Spleen (tissue), 11 donors: ENCODE measurements around the gene SCN10A. TPM values are rescaled to one million over a fixed set of nuclear protein-coding genes. Genes with fewer than 3 reads are reported as not detected.

Experiments used
- DNase-seq: peaks from one replicate; pipeline ENCODE4 v3.0.0-alpha.2; 2020
- H3K27ac ChIP-seq, 8 donors: fragments of 200-600 bp; sonication (generic) in 7 of 8; 1 replicate in 4 of 8; 2 replicates in 4 of 8; pipeline versions ENCODE4 v1.5.0 to v1.8.0; 2016 to 2021; ENCODE audit warnings: inconsistent platforms in 4 of 8, mild to moderate bottlenecking in 4 of 8, moderate library complexity in 1 of 8
- H3K27me3 ChIP-seq, 7 donors: fragments of 200-600 bp; sonication (generic) in 6 of 7; replicated peaks in 1 of 7; 1 replicate in 4 of 7; 2 replicates in 3 of 7; pipeline versions ENCODE4 v1.5.0 to v1.8.0; 2016 to 2021; ENCODE audit warnings: inconsistent platforms in 3 of 7, mild to moderate bottlenecking in 1 of 7
- H3K36me3 ChIP-seq, 6 donors: fragments of 200-600 bp; sonication (generic) in 5 of 6; 1 replicate in 4 of 6; 2 replicates in 2 of 6; pipeline versions ENCODE4 v1.5.0 to v1.8.0; 2016 to 2021; ENCODE audit warnings: inconsistent platforms in 2 of 6
- H3K4me1 ChIP-seq, 6 donors: fragments of 200-600 bp; sonication (generic) in 5 of 6; 1 replicate in 3 of 6; 2 replicates in 3 of 6; pipeline versions ENCODE4 v1.5.0 to v1.8.0; 2016 to 2021; ENCODE audit warnings: inconsistent platforms in 3 of 6
- H3K4me3 ChIP-seq, 8 donors: fragments of 200-600 bp; sonication (generic) in 7 of 8; 1 replicate in 4 of 8; 2 replicates in 4 of 8; pipeline versions ENCODE4 v1.5.0 to v1.8.0; 2016 to 2021; ENCODE audit warnings: inconsistent platforms in 4 of 8, mild to moderate bottlenecking in 4 of 8, moderate library complexity in 2 of 8
- H3K9me3 ChIP-seq, 8 donors: fragments of 200-600 bp; sonication (generic) in 7 of 8; 1 replicate in 4 of 8; 2 replicates in 4 of 8; pipeline versions ENCODE4 v1.5.0 to v1.8.0; 2016 to 2021; ENCODE audit warnings: inconsistent platforms in 4 of 8
- CTCF ChIP-seq, 11 experiments: fragments of 200-600 bp in 7 of 11; fragments of 450-650 bp in 4 of 11; sonication (generic) in 4 of 11; IDR thresholded peaks in 8 of 11; conservative IDR thresholded peaks in 3 of 11; 1 replicate in 7 of 11; 2 replicates in 4 of 11; pipeline versions ENCODE4 v1.4.0 to v1.8.0; 2016 to 2021; ENCODE audit warnings: antibody characterized with exemption in 11 of 11, inconsistent platforms in 4 of 11, mild to moderate bottlenecking in 1 of 11
- POLR2A ChIP-seq, 3 donors: fragments of 450-650 bp; IDR thresholded peaks; one replicate each; pipeline ENCODE4 v1.5.1; 2017; ENCODE audit warnings: antibody characterized with exemption in 3 of 3, mild to moderate bottlenecking in 1 of 3
- POLR2AphosphoS5 ChIP-seq, 3 donors: sonication (generic); formaldehyde crosslinking; IDR thresholded peaks; one replicate each; pipeline ENCODE4 v1.5.1; 2017; ENCODE audit warnings: antibody characterized with exemption in 3 of 3
- WGBS, 5 donors: extraction: QIAGEN DNeasy Blood & Tissue Kit in 3 of 5; methylation state at CpG; one replicate each; pipeline versions ENCODE4 v1.1.5 to v1.1.7; 2013 to 2018; 5-methylcytosine and 5-hydroxymethylcytosine counted together
- intact Hi-C: fragments of 100-400 bp; cut with DNase I; formaldehyde crosslinking; loops from one replicate; pipeline ENCODE4 v1.15.0; 2023; ENCODE audit warnings: low total_unique reads
- polyA plus RNA-seq, 3 donors: library from polyadenylated mRNA; stranded (reverse); fragments of 200-250 nt; gene quantifications; one replicate each; pipeline ENCODE4 v1.2.1, GENCODE V29; 2013
- total RNA-seq, 7 donors: library from RNA; depleted of rRNA in 3 of 7; stranded (reverse); fragments of >200 nt in 3 of 7; fragmentation: NEBNext Ultra II Directional in 4 of 7; extraction: Animal tissue kit (Norgen Biotek cat#: 25700) in 4 of 7; gene quantifications; one replicate each; pipeline versions ENCODE4 v1.1.0 to v1.2.1, GENCODE V29; 2016 to 2021
- donor health status: healthy with polysubstance abuse.
- donor health status: DM: no; HTN: no; CAD: no; lungs with moderate emphysema.
- donor health status: DM: no; HTN: no; CAD: no.
- donor health status: Bipolar disorder and iron deficiency.
- donor health status: healthy.
- donor health status: DM: no; HTN: no; CAD: no.
- donor health status: DM: yes; HTN: yes; CAD: no.

SCN10A gene
- total and polyA plus RNA-seq, 10 donors = under 0.01 to 0.26 (median 0.02) TPM; not detected in 7

GRCh38 chr3:38823186-38823585 is 7.2 kb upstream of the SCN10A start:
- Histone ChIP-seq H3K4me3 (no peak overlapping the region), H3K9me3 (no peaks in the 10 kb centered on the region), H3K27ac (no peak overlapping the region), H3K4me1 (no peaks in the 10 kb centered on the region), H3K27me3 (peaks cover 0 to 5% (median 0%) of the 10 kb centered on the region in 7 donors), H3K36me3 (no peaks in the 10 kb centered on the region)
- intact Hi-C loops = no loop called here
- TF ChIP-seq CTCF (IDR thresholded peaks at IDR 0.05 in 8 of 11, conservative IDR thresholded peaks at IDR 0.05 in 3 of 11) (no peak), POLR2A (IDR thresholded peaks at IDR 0.05) (no peak), POLR2AphosphoS5 (IDR thresholded peaks at IDR 0.05) (no peak)
- DNase-seq = no peak
- WGBS, 5 donors = 81 to 92% (median 86%) methylated on average over 5 of the region's 5 CpGs

- H3K9me3 ChIP-seq = no peaks in the 10 kb centered on the region
- intact Hi-C loops = no loop called here
- no peaks in the 10 kb centered on the region for H3K36me3 ChIP-seq
- no peak overlapping the region for H3K4me3 ChIP-seq
- peaks cover 0 to 3% (median 0%) of the 10 kb centered on the region in 6 donors for H3K4me1 ChIP-seq
- no peak overlapping the region for H3K27ac ChIP-seq
- H3K27me3 ChIP-seq = peaks cover 0 to 18% (median 0%) of the 10 kb centered on the region in 7 donors
- 73 to 87% (median 75%) methylated on average over 5 of the region's 5 CpGs for WGBS, 5 donors
- DNase-seq = no peak
- TF ChIP-seq POLR2AphosphoS5 (IDR thresholded peaks at IDR 0.05) = no peak
- no peak for TF ChIP-seq CTCF (IDR thresholded peaks at IDR 0.05 in 8 of 11, conservative IDR thresholded peaks at IDR 0.05 in 3 of 11)
- TF ChIP-seq POLR2A (IDR thresholded peaks at IDR 0.05) = no peak
These were observed 4.2 kb downstream of the SCN10A start for GRCh38 chr3:38811822-38812221.

GRCh38 chr3:38805765-38806386 is 10.1 kb downstream of the SCN10A start:
- no peak for DNase-seq
- Histone ChIP-seq H3K4me1 (no peaks in the 10 kb centered on the region), H3K4me3 (no peak overlapping the region), H3K9me3 (no peaks in the 10 kb centered on the region), H3K27ac (no peak overlapping the region), H3K36me3 (no peaks in the 10 kb centered on the region), H3K27me3 (peaks cover 0 to 2% (median 0%) of the 10 kb centered on the region in 7 donors)
- intact Hi-C loops = no loop called here
- TF ChIP-seq CTCF (IDR thresholded peaks at IDR 0.05 in 8 of 11, conservative IDR thresholded peaks at IDR 0.05 in 3 of 11) (no peak), POLR2A (IDR thresholded peaks at IDR 0.05) (no peak), POLR2AphosphoS5 (IDR thresholded peaks at IDR 0.05) (no peak)
- WGBS, 5 donors = 11 to 15% (median 14%) methylated on average over 9 of the region's 9 CpGs

GRCh38 chr3:38805004-38805403 is 11.0 kb downstream of the SCN10A start:
- no peaks in the 10 kb centered on the region for H3K4me1 ChIP-seq
- DNase-seq = no peak
- intact Hi-C loops = no loop called here
- no peak overlapping the region for H3K27ac ChIP-seq
- 61 to 75% (median 67%) methylated on average over 1 of the region's 1 CpG for WGBS, 5 donors
- H3K4me3 ChIP-seq = no peak overlapping the region
- no peaks in the 10 kb centered on the region for H3K36me3 ChIP-seq
- H3K27me3 ChIP-seq = peaks cover 0 to 8% (median 0%) of the 10 kb centered on the region in 7 donors
- H3K9me3 ChIP-seq = no peaks in the 10 kb centered on the region
- TF ChIP-seq CTCF (IDR thresholded peaks at IDR 0.05 in 8 of 11, conservative IDR thresholded peaks at IDR 0.05 in 3 of 11) = no peak
- TF ChIP-seq POLR2AphosphoS5 (IDR thresholded peaks at IDR 0.05) = no peak
- no peak for TF ChIP-seq POLR2A (IDR thresholded peaks at IDR 0.05)
